Right lobe of liver (tissue), 6 donors: ENCODE results near the gene COQ8B. TPM values are rescaled to one million over a fixed set of nuclear protein-coding genes. Genes with fewer than 3 reads are reported as not detected.

Experiments used
- ATAC-seq, 4 donors: fragments of 200-7000 bp; cut with Tn5 transposase; one replicate each; pipeline ENCODE4 v1.9.1; 2020; ENCODE audit warnings: mild to moderate bottlenecking in 4 of 4, moderate library complexity in 4 of 4
- DNase-seq, 3 donors: peaks; one replicate each; pipeline ENCODE4 v3.0.0-alpha.2; 2020
- H3K27ac ChIP-seq, 3 donors: fragments of 200-600 bp; one replicate each; pipeline ENCODE4 v1.8.0; 2022
- H3K27me3 ChIP-seq, 2 donors: fragments of 200-600 bp; one replicate each; pipeline ENCODE4 v1.8.0; 2022
- H3K36me3 ChIP-seq, 4 donors: fragments of 200-600 bp; sonication (generic) in 1 of 4; one replicate each; pipeline versions ENCODE4 v1.5.1 to v1.8.0; 2017 to 2022; ENCODE audit warnings: control low read depth in 1 of 4
- H3K4me1 ChIP-seq, 4 donors: fragments of 200-600 bp; sonication (generic) in 1 of 4; one replicate each; pipeline versions ENCODE4 v1.5.1 to v1.8.0; 2017 to 2022; ENCODE audit warnings: control low read depth in 1 of 4
- H3K4me3 ChIP-seq, 3 donors: fragments of 200-600 bp; one replicate each; pipeline ENCODE4 v1.8.0; 2022
- H3K9me3 ChIP-seq, 4 donors: fragments of 200-600 bp; sonication (generic) in 1 of 4; one replicate each; pipeline versions ENCODE4 v1.5.1 to v1.8.0; 2017 to 2022; ENCODE audit warnings: control low read depth in 1 of 4
- CTCF ChIP-seq, 4 donors: fragments of 200-600 bp in 3 of 4; fragments of 450-650 bp in 1 of 4; IDR thresholded peaks; one replicate each; pipeline versions ENCODE4 v1.5.1 to v1.8.0; 2016 to 2022; ENCODE audit warnings: antibody characterized with exemption in 4 of 4, mild to moderate bottlenecking in 2 of 4
- POLR2A ChIP-seq: fragments of 450-650 bp; IDR thresholded peaks from one replicate; pipeline ENCODE4 v1.6.1; 2017; ENCODE audit warnings: antibody characterized with exemption, mild to moderate bottlenecking
- WGBS: methylation state at CpG from one replicate; pipeline ENCODE4 v1.1.6; 2018; ENCODE audit warnings: low coverage, low lambda C conversion rate; ENCODE audit not compliant: insufficient coverage; ENCODE audit errors: missing lambda C conversion rate; 5-methylcytosine and 5-hydroxymethylcytosine counted together
- intact Hi-C, 2 donors: fragments of 100-400 bp; cut with DNase I; formaldehyde crosslinking; loops; one replicate each; pipeline versions ENCODE4 v1.11.2 to v1.14.1; 2022
- total RNA-seq, 6 experiments: library from RNA; depleted of rRNA in 2 of 6; stranded (reverse); fragments of >200 nt in 2 of 6; fragmentation: NEBNext Ultra II Directional in 3 of 6; extraction: Animal tissue kit (Norgen Biotek cat#: 25700) in 3 of 6; gene quantifications; one replicate each; pipeline versions ENCODE4 v1.1.0 to v1.2.4, GENCODE V29; 2016 to 2023
- donor health status: DM: no; HTN: yes; CAD: no.
- donor health status: DM: no; HTN: no; CAD: no.
- donor health status: DM: no; HTN: no; CAD: no.
- donor health status: DM: no; HTN: yes; CAD: no.
- donor health status: DM: no; HTN: yes; CAD: no.

COQ8B gene
- total RNA-seq, 6 experiments from 2014 or later = 15.1 to 30.6 (median 25.6) TPM

- no peak for TF ChIP-seq CTCF (IDR thresholded peaks at IDR 0.05)
- no peak for TF ChIP-seq POLR2A
- Histone ChIP-seq H3K4me3 (no peak overlapping the region), H3K27me3 (no peaks in the 10 kb centered on the region), H3K9me3 (no peaks in the 10 kb centered on the region), H3K36me3 (peaks cover 0 to 8% (median 0%) of the 10 kb centered on the region in 4 donors), H3K27ac (no peak overlapping the region), H3K4me1 (peaks cover 0 to 5% (median 0%) of the 10 kb centered on the region in 4 donors)
- ATAC-seq (no peak), DNase-seq (no peak)
- intact Hi-C loops = no loop called here
- WGBS = 81% methylated on average over 4 of the region's 4 CpGs
Measured at GRCh38 chr19:40688987-40689338, 27.7 kb downstream of the COQ8B start.

GRCh38 chr19:40688309-40688708 is 28.4 kb downstream of the COQ8B start:
- Histone ChIP-seq H3K27me3 (no peaks in the 10 kb centered on the region), H3K4me3 (no peak overlapping the region), H3K36me3 (peaks cover 0 to 6% (median 0%) of the 10 kb centered on the region in 4 donors), H3K9me3 (no peaks in the 10 kb centered on the region), H3K27ac (no peak overlapping the region), H3K4me1 (peaks cover 0 to 5% (median 0%) of the 10 kb centered on the region in 4 donors)
- 67% methylated on average over 1 of the region's 1 CpG for WGBS
- TF ChIP-seq POLR2A = no peak
- no peak for TF ChIP-seq CTCF (IDR thresholded peaks at IDR 0.05)
- no peak for ATAC-seq
- intact Hi-C loops = no loop called here
- DNase-seq = no peak

- WGBS = 57% methylated on average over 8 of the region's 12 CpGs
- TF ChIP-seq CTCF (IDR thresholded peaks at IDR 0.05) (no peak), POLR2A (no peak)
- Histone ChIP-seq H3K4me3 (no peak overlapping the region), H3K27ac (no peak overlapping the region), H3K36me3 (peaks cover 0 to 4% (median 0%) of the 10 kb centered on the region in 4 donors), H3K9me3 (no peaks in the 10 kb centered on the region), H3K4me1 (peaks cover 0 to 5% (median 0%) of the 10 kb centered on the region in 4 donors), H3K27me3 (no peaks in the 10 kb centered on the region)
- DNase-seq (no peak), ATAC-seq (no peak)
- intact Hi-C loops = no loop called here
Measured at GRCh38 chr19:40687525-40688016, 29.1 kb downstream of the COQ8B start.

GRCh38 chr19:40686882-40687524 is 29.7 kb downstream of the COQ8B start:
- 95% methylated on average over 7 of the region's 14 CpGs for WGBS
- H3K4me3 ChIP-seq = no peak overlapping the region
- H3K4me1 ChIP-seq = peaks cover 0 to 5% (median 0%) of the 10 kb centered on the region in 4 donors
- no peaks in the 10 kb centered on the region for H3K27me3 ChIP-seq
- no peak overlapping the region for H3K27ac ChIP-seq
- no peak for DNase-seq
- intact Hi-C loops = no loop called here
- no peak for TF ChIP-seq POLR2A
- TF ChIP-seq CTCF (IDR thresholded peaks at IDR 0.05) = no peak
- no peak for ATAC-seq
- no peaks in the 10 kb centered on the region for H3K9me3 ChIP-seq
- peaks cover 0 to 4% (median 0%) of the 10 kb centered on the region in 4 donors for H3K36me3 ChIP-seq
